BLaER1 treated with 17β-estradiol and CSF1 and Interleukin-3, amounts not matched to agents 10 nM and 100 nM (cell line): ENCODE measurements around the gene ATXN7L1.
A peak's percentile ranks its signal among the peaks of the same experiment; 100 is the strongest.

Experiments used
- H3K27ac ChIP-seq, 11 experiments: shearing (Covaris generic); formaldehyde crosslinking; 2 replicates each; pipeline ENCODE4 v1.8.1; 2022
- H3K27me3 ChIP-seq, 11 experiments: shearing (Covaris generic); formaldehyde crosslinking; 2 replicates each; pipeline ENCODE4 v1.8.1; 2022
- H3K36me3 ChIP-seq, 11 experiments: shearing (Covaris generic); formaldehyde crosslinking; 2 replicates each; pipeline ENCODE4 v1.8.1; 2022
- H3K4me1 ChIP-seq, 10 experiments: shearing (Covaris generic); formaldehyde crosslinking; 2 replicates each; pipeline ENCODE4 v1.8.1; 2022
- H3K4me2 ChIP-seq, 11 experiments: shearing (Covaris generic); formaldehyde crosslinking; 2 replicates each; pipeline ENCODE4 v1.8.1; 2022
- H3K4me3 ChIP-seq, 10 experiments: shearing (Covaris generic); formaldehyde crosslinking; 2 replicates each; pipeline ENCODE4 v1.8.1; 2022
- H3K9ac ChIP-seq, 11 experiments: shearing (Covaris generic); formaldehyde crosslinking; 2 replicates each; pipeline ENCODE4 v1.8.1; 2022
- H3K9me3 ChIP-seq, 11 experiments: shearing (Covaris generic); formaldehyde crosslinking; replicated peaks in 1 of 11; 2 replicates each; pipeline ENCODE4 v1.8.1; 2022
- H4K20me1 ChIP-seq, 11 experiments: shearing (Covaris generic); formaldehyde crosslinking; 2 replicates each; pipeline ENCODE4 v1.8.1; 2022
- Cebpa-rat ChIP-seq, 11 experiments: shearing (Covaris generic); IDR thresholded peaks; 2 replicates each; pipeline ENCODE4 v1.8.1; 2022

ATXN7L1 gene

DNA sequence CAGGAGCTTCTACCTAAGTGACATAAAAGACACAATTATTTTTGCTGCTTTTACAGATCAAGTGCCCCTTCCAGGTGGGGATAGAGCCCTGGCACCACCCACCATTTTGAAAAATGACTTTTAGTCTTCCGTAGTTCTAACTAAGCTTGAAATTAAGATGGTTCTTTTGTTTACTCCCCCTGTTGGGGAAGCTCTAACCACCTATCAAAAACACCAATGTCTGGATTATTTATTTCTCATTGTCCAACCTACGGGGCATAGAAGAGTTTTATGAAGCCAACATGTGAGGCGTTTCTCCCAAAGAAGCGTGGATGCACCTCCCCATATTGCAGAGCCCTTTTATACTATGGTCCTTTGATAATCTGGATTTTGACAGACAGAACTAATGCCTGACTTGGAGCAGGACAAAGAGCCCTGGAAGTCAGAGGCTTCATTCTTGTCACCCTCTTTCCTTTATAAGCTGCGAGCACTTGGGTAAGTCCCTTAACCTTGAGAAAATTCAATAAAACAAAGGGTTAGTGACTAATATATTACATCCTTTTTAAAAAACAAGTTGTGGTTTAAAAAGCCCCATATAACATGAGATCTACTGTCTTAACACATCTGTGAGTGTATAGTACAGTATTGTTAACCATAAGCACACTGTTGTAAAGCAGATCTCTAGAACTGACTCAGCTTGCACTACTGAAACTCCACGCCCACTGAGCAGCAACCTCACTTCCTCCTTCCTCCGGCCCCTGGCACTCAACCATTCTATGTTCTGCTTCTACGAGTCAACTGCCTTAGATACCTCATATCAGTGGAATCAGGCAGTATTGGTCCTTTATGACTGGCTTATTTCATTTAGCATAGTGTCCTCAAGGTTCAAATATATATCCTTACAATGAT, 67.5 kb downstream of the ATXN7L1 start:
- peaks cover 0 to 10% (median 0%) of the 10 kb centered on the region in 11 experiments; a peak in 3 of 22 replicates for H4K20me1 ChIP-seq
- no peak overlapping the region for H3K4me3 ChIP-seq
- H3K9ac ChIP-seq: no peak overlapping the region
- H3K4me2 ChIP-seq: peak overlapping the region; percentile 8 to 69 (median 46); a peak in 17 of 22 replicates
- H3K36me3 ChIP-seq: no peaks in the 10 kb centered on the region
- H3K9me3 ChIP-seq: 0 out of 22 replicates have a peak, but pooled peaks cover 0 to 5% (median 0%) of the 10 kb centered on the region in 11 experiments
- TF ChIP-seq Cebpa-rat (IDR thresholded peaks at IDR 0.05): no peak
- peak overlapping the region in 2 of 11 experiments; percentile 10 to 14; a peak in 1 of 22 replicates for H3K27ac ChIP-seq
- no peaks in the 10 kb centered on the region for H3K27me3 ChIP-seq
- peaks cover 7 to 41% (median 25%) of the 10 kb centered on the region in 10 experiments; a peak in 19 of 20 replicates for H3K4me1 ChIP-seq

DNA sequence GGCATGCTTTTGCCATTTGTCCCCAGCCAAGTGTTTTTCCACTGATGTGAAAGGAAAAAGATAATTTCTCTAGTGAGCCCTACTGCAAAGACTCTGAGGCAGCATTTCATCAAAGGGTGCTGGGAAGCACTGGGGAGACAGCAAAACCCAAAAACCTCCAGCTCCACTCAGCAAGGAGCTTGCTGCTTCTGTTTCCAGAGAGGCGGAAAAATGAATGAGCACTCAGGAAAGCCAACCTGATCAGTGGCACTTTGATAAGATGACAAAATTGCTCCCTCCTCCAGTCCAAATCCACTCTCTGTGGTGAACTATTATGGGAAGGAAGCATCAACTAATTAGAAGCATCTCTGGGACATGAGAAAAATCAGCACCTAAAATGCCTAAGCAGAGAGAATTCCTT, 68.2 kb downstream of the ATXN7L1 start:
- Histone ChIP-seq H4K20me1 (peaks cover 0 to 10% (median 0%) of the 10 kb centered on the region in 11 experiments; a peak in 3 of 22 replicates), H3K4me1 (peaks cover 7 to 40% (median 25%) of the 10 kb centered on the region in 10 experiments; a peak in 19 of 20 replicates), H3K27me3 (no peaks in the 10 kb centered on the region), H3K9ac (no peak overlapping the region), H3K9me3 (0 out of 22 replicates have a peak, but pooled peaks cover 0 to 5% (median 0%) of the 10 kb centered on the region in 11 experiments), H3K4me3 (no peak overlapping the region), H3K36me3 (no peaks in the 10 kb centered on the region), H3K27ac (no peak overlapping the region), H3K4me2 (no peak overlapping the region)
- TF ChIP-seq Cebpa-rat (IDR thresholded peaks at IDR 0.05): no peak

DNA sequence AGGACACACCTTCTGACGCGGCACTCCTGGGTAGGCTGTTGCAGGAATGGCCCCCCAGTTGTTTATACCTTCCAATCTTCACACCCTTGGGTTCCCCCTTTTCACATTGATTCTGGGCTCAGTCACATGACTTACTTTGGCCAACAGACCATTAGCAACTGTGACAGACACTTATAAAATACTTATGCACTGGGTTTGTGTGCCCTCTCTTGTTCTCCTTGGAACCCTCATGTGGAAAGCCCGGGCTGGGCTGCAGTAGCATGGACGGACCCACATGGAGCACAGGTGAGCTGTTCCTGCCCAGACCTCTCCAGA, 69.0 kb downstream of the ATXN7L1 start:
- H3K9ac ChIP-seq: no peak overlapping the region
- H3K4me1 ChIP-seq: peaks cover 7 to 40% (median 25%) of the 10 kb centered on the region in 10 experiments; a peak in 19 of 20 replicates

DNA sequence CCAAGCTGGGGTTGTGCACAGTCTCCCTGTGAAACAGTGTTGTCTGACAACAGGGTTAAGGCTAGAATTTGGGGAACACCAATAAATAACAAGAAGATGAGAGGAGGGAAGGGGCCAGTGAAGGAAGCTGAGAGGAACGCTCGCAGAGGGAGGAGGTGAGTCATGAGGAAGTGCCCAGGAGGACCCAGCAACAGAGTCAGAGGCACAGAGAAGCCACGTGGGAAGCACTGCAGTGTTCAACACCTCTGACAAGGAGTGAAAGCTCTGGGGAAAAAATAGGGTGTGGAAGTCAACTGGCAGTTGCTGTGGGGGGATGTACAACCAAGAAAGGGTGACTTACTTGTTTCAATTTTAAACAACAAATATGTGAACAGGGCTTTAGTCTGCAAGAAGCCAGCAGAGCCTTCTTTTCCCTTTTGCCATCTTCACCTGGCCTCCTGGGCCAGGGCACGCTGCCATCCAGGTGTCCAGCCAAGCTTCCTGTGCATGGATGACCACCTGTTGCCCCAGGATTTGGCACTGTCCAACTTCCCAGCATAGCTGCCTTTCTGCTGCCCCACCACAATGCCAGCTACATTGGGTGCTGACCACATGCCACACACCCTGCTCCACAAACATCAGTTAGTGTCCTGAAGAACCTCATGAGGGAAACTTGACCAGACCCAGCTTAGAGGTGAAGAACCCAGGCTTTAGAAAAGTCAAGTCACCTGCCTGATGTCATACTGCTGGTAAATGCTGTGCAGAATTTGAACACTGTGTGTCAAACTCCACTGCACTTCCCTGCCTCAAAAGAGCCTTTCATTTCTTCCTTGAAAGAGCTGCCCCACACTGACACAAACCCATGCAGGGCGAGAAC, 69.6 kb downstream of the ATXN7L1 start:
- 0 out of 22 replicates have a peak, but pooled peaks cover 0 to 5% (median 0%) of the 10 kb centered on the region in 11 experiments for H3K9me3 ChIP-seq
- no peaks in the 10 kb centered on the region for H3K27me3 ChIP-seq
- no peak overlapping the region for H3K4me3 ChIP-seq
- H3K27ac ChIP-seq: peak overlapping the region in 2 of 11 experiments; percentile 21 to 30; a peak in 3 of 22 replicates
- peak overlapping the region in 1 of 11 experiments; percentile 10; a peak in 1 of 22 replicates for H3K9ac ChIP-seq
- no peak for TF ChIP-seq Cebpa-rat (IDR thresholded peaks at IDR 0.05)
- H3K4me1 ChIP-seq: peaks cover 7 to 40% (median 25%) of the 10 kb centered on the region in 10 experiments; a peak in 19 of 20 replicates
- H3K4me2 ChIP-seq: peak overlapping the region in 10 of 11 experiments; percentile 15 to 84 (median 56); a peak in 17 of 22 replicates
- H4K20me1 ChIP-seq: peaks cover 0 to 10% (median 0%) of the 10 kb centered on the region in 11 experiments; a peak in 3 of 22 replicates
- H3K36me3 ChIP-seq: no peaks in the 10 kb centered on the region

More for the DNA sequence above, 69.0 kb downstream of the ATXN7L1 start:
- H3K27ac ChIP-seq: no peak overlapping the region
- H3K9me3 ChIP-seq: 0 out of 22 replicates have a peak, but pooled peaks cover 0 to 5% (median 0%) of the 10 kb centered on the region in 11 experiments
- H3K27me3 ChIP-seq: no peaks in the 10 kb centered on the region
- peak overlapping the region in 4 of 11 experiments; percentile 65 to 84 (median 74); a peak in 6 of 22 replicates for H3K4me2 ChIP-seq
- TF ChIP-seq Cebpa-rat (IDR thresholded peaks at IDR 0.05): no peak
- H4K20me1 ChIP-seq: peaks cover 0 to 10% (median 0%) of the 10 kb centered on the region in 11 experiments; a peak in 3 of 22 replicates
- no peaks in the 10 kb centered on the region for H3K36me3 ChIP-seq
- no peak overlapping the region for H3K4me3 ChIP-seq

DNA sequence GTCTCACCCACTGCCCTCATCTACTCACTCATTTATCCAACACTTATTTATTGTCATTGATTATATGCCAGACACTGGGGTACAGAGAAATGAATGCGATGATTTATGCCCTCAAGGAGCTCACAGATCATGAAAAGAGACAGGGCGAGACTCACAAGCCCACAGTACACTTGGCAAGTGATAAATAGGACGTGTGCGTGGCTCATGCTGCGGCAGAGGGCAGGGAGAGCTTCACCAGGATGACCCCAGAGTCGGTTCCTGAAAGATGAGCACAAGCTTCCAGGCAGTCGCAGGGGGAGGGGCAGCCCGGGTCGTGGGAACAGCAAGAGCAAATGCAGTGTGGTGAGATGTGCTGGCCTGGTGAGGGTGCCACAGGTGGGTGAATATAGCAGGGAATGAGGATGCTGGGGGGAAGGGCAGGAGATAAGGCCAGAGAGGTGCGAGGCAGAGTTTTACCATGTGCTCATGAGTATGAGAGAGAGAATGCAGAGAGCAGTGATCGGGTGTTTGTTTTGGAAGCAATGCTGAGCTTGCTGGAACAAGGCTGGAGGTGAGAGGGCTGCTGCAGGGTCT, 70.9 kb downstream of the ATXN7L1 start:
- TF ChIP-seq Cebpa-rat (IDR thresholded peaks at IDR 0.05): no peak
- H3K27me3 ChIP-seq: no peaks in the 10 kb centered on the region
- H3K27ac ChIP-seq: no peak overlapping the region

DNA sequence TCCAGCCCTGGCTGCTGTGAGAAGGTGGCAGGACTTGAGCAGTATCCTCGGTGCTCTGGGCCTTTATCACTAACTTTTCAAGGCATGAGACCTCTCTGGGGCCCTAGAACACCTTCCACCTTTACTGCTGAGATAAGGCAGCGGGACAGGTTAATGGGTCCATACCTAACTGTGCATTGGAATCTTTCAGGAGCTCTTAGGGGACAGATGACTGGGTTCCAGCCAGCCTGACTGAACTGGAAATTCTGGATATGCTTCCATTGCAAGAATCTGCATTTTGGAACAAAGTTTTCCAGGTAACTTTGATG, 73.0 kb downstream of the ATXN7L1 start:
- no peaks in the 10 kb centered on the region for H3K9me3 ChIP-seq
- peaks cover 0 to 10% (median 0%) of the 10 kb centered on the region in 11 experiments; a peak in 4 of 22 replicates for H4K20me1 ChIP-seq
- H3K27ac ChIP-seq: no peak overlapping the region
- H3K4me2 ChIP-seq: no peak overlapping the region
- H3K36me3 ChIP-seq: no peaks in the 10 kb centered on the region
- TF ChIP-seq Cebpa-rat (IDR thresholded peaks at IDR 0.05): no peak
- no peak overlapping the region for H3K9ac ChIP-seq
- peaks cover 22 to 50% (median 38%) of the 10 kb centered on the region in 10 experiments for H3K4me1 ChIP-seq
- H3K4me3 ChIP-seq: no peak overlapping the region
- H3K27me3 ChIP-seq: no peaks in the 10 kb centered on the region

More for the DNA sequence above, 70.9 kb downstream of the ATXN7L1 start:
- Histone ChIP-seq H3K9ac (no peak overlapping the region), H3K36me3 (no peaks in the 10 kb centered on the region), H3K4me1 (peaks cover 17 to 52% (median 34%) of the 10 kb centered on the region in 10 experiments), H3K4me3 (no peak overlapping the region), H3K9me3 (0 out of 22 replicates have a peak, but pooled peaks cover 0 to 5% (median 0%) of the 10 kb centered on the region in 11 experiments), H4K20me1 (peaks cover 0 to 10% (median 0%) of the 10 kb centered on the region in 11 experiments; a peak in 3 of 22 replicates), H3K4me2 (peak overlapping the region in 2 of 11 experiments; percentile 77 to 84; a peak in 1 of 22 replicates)

DNA sequence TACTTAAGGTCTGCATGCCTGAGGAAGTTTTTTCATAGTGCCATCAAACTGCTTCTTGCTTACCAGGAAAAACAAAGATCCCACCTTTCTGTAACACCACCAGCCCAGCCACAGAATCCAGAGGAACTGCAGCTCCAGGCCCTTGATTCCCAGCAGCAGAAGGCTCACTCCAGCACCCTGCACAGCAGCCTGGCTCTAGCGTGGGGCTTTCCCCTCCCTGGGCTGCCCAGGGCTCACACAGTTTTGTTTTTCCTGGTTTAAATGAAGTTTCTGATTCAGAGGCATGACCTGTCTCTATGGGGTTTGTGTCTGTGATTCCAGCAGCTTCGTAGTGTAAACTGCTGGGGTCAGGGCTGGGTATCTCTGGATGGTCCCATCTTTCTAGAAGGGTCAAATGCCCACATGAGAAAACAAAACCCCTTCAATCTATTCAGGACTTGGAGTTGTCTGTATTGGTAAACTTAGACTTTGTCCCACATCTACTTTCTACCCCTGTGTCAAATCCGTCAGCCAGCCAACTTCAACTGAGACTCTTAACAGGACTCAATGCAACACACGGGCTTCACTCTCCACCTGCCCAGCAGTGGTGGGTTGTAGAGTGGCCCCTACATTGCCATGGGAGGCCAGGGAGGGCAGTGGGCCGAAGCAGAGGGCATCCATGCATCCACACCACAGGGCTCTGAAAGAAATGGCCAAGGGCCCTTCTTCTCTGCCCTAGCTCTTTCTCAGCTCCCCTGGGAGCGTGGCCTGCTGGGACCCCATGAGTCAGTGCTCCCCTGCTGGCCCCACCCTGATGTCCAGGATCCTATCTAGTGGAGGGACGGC, 73.6 kb downstream of the ATXN7L1 start:
- Histone ChIP-seq H3K36me3 (no peaks in the 10 kb centered on the region), H3K27ac (no peak overlapping the region), H3K4me1 (peaks cover 22 to 50% (median 37%) of the 10 kb centered on the region in 10 experiments), H4K20me1 (peaks cover 0 to 10% (median 0%) of the 10 kb centered on the region in 11 experiments; a peak in 4 of 22 replicates), H3K4me3 (no peak overlapping the region), H3K27me3 (no peaks in the 10 kb centered on the region), H3K9ac (no peak overlapping the region), H3K4me2 (no peak overlapping the region), H3K9me3 (no peaks in the 10 kb centered on the region)
- no peak for TF ChIP-seq Cebpa-rat (IDR thresholded peaks at IDR 0.05)
